Neural progenitor cell (in vitro differentiated cells): ENCODE data around the gene PIK3R6. TPM values are rescaled to one million over a fixed set of nuclear protein-coding genes. Genes with fewer than 3 reads are reported as not detected.

ENCODE experiments used
- DNase-seq: peaks from one replicate; pipeline ENCODE4 v3.0.0-alpha.2; 2016; ENCODE audit warnings: low spot score
- H2AFZ ChIP-seq: fragments of 200-600 bp; sonication (generic); replicated peaks from 2 replicates; pipeline ENCODE4 v1.6.1; 2016; ENCODE audit warnings: antibody characterized with exemption
- H3F3A ChIP-seq: fragments of 200-600 bp; sonication (generic); 2 replicates; pipeline ENCODE4 v1.6.1; 2016; ENCODE audit warnings: antibody characterized with exemption, low read depth
- H3K27ac ChIP-seq: fragments of 200-600 bp; sonication (generic); 2 replicates; pipeline ENCODE4 v1.5.1; 2016; ENCODE audit warnings: mild to moderate bottlenecking
- H3K27me3 ChIP-seq: fragments of 200-600 bp; sonication (generic); 2 replicates; pipeline ENCODE4 v1.6.1; 2016; ENCODE audit warnings: mild to moderate bottlenecking, moderate library complexity
- H3K36me3 ChIP-seq: fragments of 200-600 bp; sonication (generic); 2 replicates; pipeline ENCODE4 v1.5.1; 2016
- H3K4me1 ChIP-seq: fragments of 200-600 bp; sonication (generic); 2 replicates; pipeline ENCODE4 v1.6.1; 2016; ENCODE audit warnings: mixed run types
- H3K4me2 ChIP-seq: fragments of 200-600 bp; sonication (generic); 2 replicates; pipeline ENCODE4 v1.6.1; 2016
- H3K4me3 ChIP-seq: fragments of 200-600 bp; sonication (generic); 2 replicates; pipeline ENCODE4 v1.5.1; 2016
- H3K79me2 ChIP-seq: fragments of 200-600 bp; sonication (generic); 2 replicates; pipeline ENCODE4 v1.6.1; 2016; ENCODE audit warnings: low read depth
- H3K9ac ChIP-seq: fragments of 200-600 bp; sonication (generic); 2 replicates; pipeline ENCODE4 v1.6.1; 2016
- H3K9me3 ChIP-seq: fragments of 200-600 bp; sonication (generic); 2 replicates; pipeline ENCODE4 v1.5.1; 2016; ENCODE audit warnings: low read depth
- H4K20me1 ChIP-seq: fragments of 200-600 bp; sonication (generic); 2 replicates; pipeline ENCODE4 v1.6.1; 2016; ENCODE audit warnings: low read depth
- H3K27ac Mint-ChIP-seq: 3 replicates; pipeline ENCODE4 v1.8.0; 2021; ENCODE audit warnings: mixed read lengths
- H3K27me3 Mint-ChIP-seq: 2 replicates; pipeline ENCODE4 v1.8.0; 2022; ENCODE audit warnings: low read depth, mild to moderate bottlenecking, inconsistent platforms, moderate library complexity, mixed read lengths; ENCODE audit not compliant: insufficient read depth
- H3K36me3 Mint-ChIP-seq: 3 replicates; pipeline ENCODE4 v1.8.0; 2021; ENCODE audit warnings: mixed read lengths
- H3K4me1 Mint-ChIP-seq: 3 replicates; pipeline ENCODE4 v1.8.0; 2021; ENCODE audit warnings: mixed read lengths
- H3K4me3 Mint-ChIP-seq: 3 replicates; pipeline ENCODE4 v1.8.0; 2021; ENCODE audit warnings: mild to moderate bottlenecking, moderate library complexity, mixed read lengths
- H3K9me3 Mint-ChIP-seq: 3 replicates; pipeline ENCODE4 v1.8.0; 2020; ENCODE audit warnings: mixed read lengths
- EZH2 ChIP-seq: fragments of 200-600 bp; sonication (generic); IDR thresholded peaks from 2 replicates; pipeline ENCODE4 v1.6.1; 2017; ENCODE audit warnings: antibody characterized with exemption, mild to moderate bottlenecking, moderate library complexity
- EZH2phosphoT487 ChIP-seq: fragments of 200-600 bp; sonication (generic); IDR thresholded peaks from 2 replicates; pipeline ENCODE4 v1.6.1; 2017; ENCODE audit warnings: antibody characterized with exemption
- total RNA-seq: library from RNA; depleted of rRNA; stranded (reverse); fragments of >200 nt; gene quantifications from 2 replicates; pipeline ENCODE4 v1.2.3, GENCODE V29; 2015; ENCODE audit warnings: low replicate concordance
- TF ChIP-seq, protein P1 (sequence below): fragments of 200-600 bp; sonication (generic); IDR thresholded peaks from 2 replicates; pipeline ENCODE4 v1.5.1; 2017; ENCODE audit warnings: antibody characterized with exemption, mild to moderate bottlenecking

The PIK3R6 gene
- total RNA-seq, 1 donor from 2014 or later, result not detected

GRCh38 chr17:8884336-8884990 is 17.0 kb upstream of the PIK3R6 start:
- Histone ChIP-seq H4K20me1 (no peaks in the 10 kb centered on the region), H3K79me2 (no peaks in the 10 kb centered on the region), H3K27ac (no peak overlapping the region), H2AFZ (no peak overlapping the region), H3K4me2 (no peak overlapping the region), H3K9me3 (no peaks in the 10 kb centered on the region), H3K4me3 (no peak overlapping the region), H3K4me1 (peaks cover 5% of the 10 kb centered on the region), H3F3A (no peaks in the 10 kb centered on the region), H3K27me3 (no peaks in the 10 kb centered on the region), H3K36me3 (no peaks in the 10 kb centered on the region), H3K9ac (no peak overlapping the region)
- Mint-ChIP-seq H3K4me3 (no peak overlapping the region), H3K27me3 (peaks cover 5% of the 10 kb centered on the region), H3K27ac (peak overlapping the region; percentile 38), H3K36me3 (no peaks in the 10 kb centered on the region), H3K9me3 (no peaks in the 10 kb centered on the region), H3K4me1 (no peaks in the 10 kb centered on the region)
- DNase-seq, result no peak
- no peak for TF ChIP-seq EZH2

GRCh38 chr17:8883353-8883752 is 15.9 kb upstream of the PIK3R6 start:
- Histone ChIP-seq H3K79me2 (no peaks in the 10 kb centered on the region), H2AFZ (no peak overlapping the region), H3K27ac (no peak overlapping the region), H3K4me1 (peaks cover 7% of the 10 kb centered on the region), H3K4me3 (no peak overlapping the region), H3K9me3 (no peaks in the 10 kb centered on the region), H3K9ac (no peak overlapping the region), H3K36me3 (no peaks in the 10 kb centered on the region), H3F3A (no peaks in the 10 kb centered on the region), H3K27me3 (no peaks in the 10 kb centered on the region), H3K4me2 (no peak overlapping the region), H4K20me1 (no peaks in the 10 kb centered on the region)
- H3K27me3 Mint-ChIP-seq, result peaks cover 4% of the 10 kb centered on the region
- no peak overlapping the region for H3K4me3 Mint-ChIP-seq
- TF ChIP-seq EZH2 (no peak), EZH2phosphoT487 (no peak)
- TF ChIP-seq, protein P1, sequence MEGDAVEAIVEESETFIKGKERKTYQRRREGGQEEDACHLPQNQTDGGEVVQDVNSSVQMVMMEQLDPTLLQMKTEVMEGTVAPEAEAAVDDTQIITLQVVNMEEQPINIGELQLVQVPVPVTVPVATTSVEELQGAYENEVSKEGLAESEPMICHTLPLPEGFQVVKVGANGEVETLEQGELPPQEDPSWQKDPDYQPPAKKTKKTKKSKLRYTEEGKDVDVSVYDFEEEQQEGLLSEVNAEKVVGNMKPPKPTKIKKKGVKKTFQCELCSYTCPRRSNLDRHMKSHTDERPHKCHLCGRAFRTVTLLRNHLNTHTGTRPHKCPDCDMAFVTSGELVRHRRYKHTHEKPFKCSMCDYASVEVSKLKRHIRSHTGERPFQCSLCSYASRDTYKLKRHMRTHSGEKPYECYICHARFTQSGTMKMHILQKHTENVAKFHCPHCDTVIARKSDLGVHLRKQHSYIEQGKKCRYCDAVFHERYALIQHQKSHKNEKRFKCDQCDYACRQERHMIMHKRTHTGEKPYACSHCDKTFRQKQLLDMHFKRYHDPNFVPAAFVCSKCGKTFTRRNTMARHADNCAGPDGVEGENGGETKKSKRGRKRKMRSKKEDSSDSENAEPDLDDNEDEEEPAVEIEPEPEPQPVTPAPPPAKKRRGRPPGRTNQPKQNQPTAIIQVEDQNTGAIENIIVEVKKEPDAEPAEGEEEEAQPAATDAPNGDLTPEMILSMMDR, result no peak
- no peaks in the 10 kb centered on the region for H3K36me3 Mint-ChIP-seq
- no peak for DNase-seq
- no peaks in the 10 kb centered on the region for H3K4me1 Mint-ChIP-seq
- no peak overlapping the region for H3K27ac Mint-ChIP-seq
- no peaks in the 10 kb centered on the region for H3K9me3 Mint-ChIP-seq

GRCh38 chr17:8881606-8882005 is 14.1 kb upstream of the PIK3R6 start:
- H3K9me3 Mint-ChIP-seq, result no peaks in the 10 kb centered on the region
- Histone ChIP-seq H3K79me2 (no peaks in the 10 kb centered on the region), H3K9me3 (no peaks in the 10 kb centered on the region), H3F3A (no peaks in the 10 kb centered on the region), H3K4me1 (peaks cover 7% of the 10 kb centered on the region), H2AFZ (no peak overlapping the region), H3K9ac (no peak overlapping the region), H3K27me3 (no peaks in the 10 kb centered on the region), H3K36me3 (no peaks in the 10 kb centered on the region), H3K4me3 (no peak overlapping the region), H3K4me2 (no peak overlapping the region), H4K20me1 (no peaks in the 10 kb centered on the region), H3K27ac (no peak overlapping the region)
- DNase-seq, result no peak
- no peaks in the 10 kb centered on the region for H3K4me1 Mint-ChIP-seq
- H3K36me3 Mint-ChIP-seq, result no peaks in the 10 kb centered on the region
- TF ChIP-seq EZH2 (no peak), EZH2phosphoT487 (no peak)
- TF ChIP-seq, protein P1, result no peak
- no peak overlapping the region for H3K27ac Mint-ChIP-seq
- no peak overlapping the region for H3K4me3 Mint-ChIP-seq
- H3K27me3 Mint-ChIP-seq, result peaks cover 9% of the 10 kb centered on the region

- peaks cover 6% of the 10 kb centered on the region for H3K27me3 Mint-ChIP-seq
- H3K4me1 Mint-ChIP-seq, result no peaks in the 10 kb centered on the region
- Histone ChIP-seq H3K4me2 (no peak overlapping the region), H3K27me3 (no peaks in the 10 kb centered on the region), H3K4me3 (no peak overlapping the region), H3K27ac (no peak overlapping the region), H3K9ac (no peak overlapping the region), H4K20me1 (no peaks in the 10 kb centered on the region), H2AFZ (no peak overlapping the region), H3K79me2 (no peaks in the 10 kb centered on the region), H3K4me1 (peaks cover 7% of the 10 kb centered on the region), H3F3A (no peaks in the 10 kb centered on the region), H3K9me3 (no peaks in the 10 kb centered on the region), H3K36me3 (no peaks in the 10 kb centered on the region)
- no peak overlapping the region for H3K27ac Mint-ChIP-seq
- H3K9me3 Mint-ChIP-seq, result no peaks in the 10 kb centered on the region
- no peak for DNase-seq
- no peak for TF ChIP-seq EZH2phosphoT487
- TF ChIP-seq, protein P1, result no peak
- no peak for TF ChIP-seq EZH2
- H3K36me3 Mint-ChIP-seq, result no peaks in the 10 kb centered on the region
- no peak overlapping the region for H3K4me3 Mint-ChIP-seq
These were observed 13.0 kb upstream of the PIK3R6 start for GRCh38 chr17:8880466-8880865.
